GM12875 (cell line): ENCODE results near the gene PBX3.

Experiments used
- H3K4me3 ChIP-seq: one replicate; pipeline ENCODE4 v1.5.1; 2011; ENCODE audit warnings: low read depth, low read length, control low read depth
- TF ChIP-seq, protein P1 (sequence below): IDR thresholded peaks from 2 replicates; pipeline ENCODE4 v1.5.1; 2011; ENCODE audit warnings: low read depth, mild to moderate bottlenecking, control low read depth, inconsistent platforms, low read length, moderate library complexity, borderline replicate concordance; ENCODE audit not compliant: insufficient read depth

The PBX3 gene

DNA sequence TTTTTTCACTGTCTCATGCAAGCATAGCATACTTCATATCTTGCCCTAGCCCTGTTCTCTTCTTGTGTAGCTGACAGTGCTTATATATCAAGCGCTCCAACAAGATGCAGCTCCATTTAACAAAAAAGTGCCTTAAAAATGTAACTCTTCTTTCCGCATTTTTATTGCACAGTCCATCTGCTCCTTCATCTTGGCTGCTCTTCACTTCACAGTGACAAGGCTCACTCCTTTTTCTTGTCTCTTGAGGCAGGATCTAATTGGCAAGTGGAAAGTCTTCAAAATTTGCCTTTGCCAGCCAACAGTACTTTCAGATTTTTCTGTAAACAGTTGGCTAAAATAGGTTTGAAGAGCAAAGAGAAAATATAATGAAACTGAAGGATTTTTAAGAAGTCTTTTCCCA is 161.8 kb downstream of the PBX3 start:
- H3K4me3 ChIP-seq = no peak overlapping the region
- TF ChIP-seq, protein P1, sequence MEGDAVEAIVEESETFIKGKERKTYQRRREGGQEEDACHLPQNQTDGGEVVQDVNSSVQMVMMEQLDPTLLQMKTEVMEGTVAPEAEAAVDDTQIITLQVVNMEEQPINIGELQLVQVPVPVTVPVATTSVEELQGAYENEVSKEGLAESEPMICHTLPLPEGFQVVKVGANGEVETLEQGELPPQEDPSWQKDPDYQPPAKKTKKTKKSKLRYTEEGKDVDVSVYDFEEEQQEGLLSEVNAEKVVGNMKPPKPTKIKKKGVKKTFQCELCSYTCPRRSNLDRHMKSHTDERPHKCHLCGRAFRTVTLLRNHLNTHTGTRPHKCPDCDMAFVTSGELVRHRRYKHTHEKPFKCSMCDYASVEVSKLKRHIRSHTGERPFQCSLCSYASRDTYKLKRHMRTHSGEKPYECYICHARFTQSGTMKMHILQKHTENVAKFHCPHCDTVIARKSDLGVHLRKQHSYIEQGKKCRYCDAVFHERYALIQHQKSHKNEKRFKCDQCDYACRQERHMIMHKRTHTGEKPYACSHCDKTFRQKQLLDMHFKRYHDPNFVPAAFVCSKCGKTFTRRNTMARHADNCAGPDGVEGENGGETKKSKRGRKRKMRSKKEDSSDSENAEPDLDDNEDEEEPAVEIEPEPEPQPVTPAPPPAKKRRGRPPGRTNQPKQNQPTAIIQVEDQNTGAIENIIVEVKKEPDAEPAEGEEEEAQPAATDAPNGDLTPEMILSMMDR = no peak

DNA sequence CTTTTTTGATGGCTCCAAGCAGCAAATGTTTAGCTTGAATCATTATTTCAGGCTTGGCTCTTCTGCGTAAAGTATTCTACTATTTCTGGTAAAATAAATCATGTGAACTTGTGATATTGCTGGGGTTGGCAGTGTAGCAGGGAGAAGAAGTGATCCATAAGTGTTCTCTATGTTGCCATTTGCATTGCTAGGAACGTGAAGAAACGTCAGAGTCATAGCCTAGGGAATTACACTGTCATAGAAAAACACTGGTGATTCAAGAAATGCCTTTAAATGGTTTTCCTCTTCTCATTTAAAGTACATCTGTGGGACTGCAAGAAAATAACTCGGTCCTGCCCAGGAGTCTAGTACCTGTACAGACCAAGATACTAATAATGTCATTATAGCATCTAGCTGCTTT is 162.3 kb downstream of the PBX3 start:
- H3K4me3 ChIP-seq = no peak overlapping the region
- TF ChIP-seq, protein P1 = no peak

DNA sequence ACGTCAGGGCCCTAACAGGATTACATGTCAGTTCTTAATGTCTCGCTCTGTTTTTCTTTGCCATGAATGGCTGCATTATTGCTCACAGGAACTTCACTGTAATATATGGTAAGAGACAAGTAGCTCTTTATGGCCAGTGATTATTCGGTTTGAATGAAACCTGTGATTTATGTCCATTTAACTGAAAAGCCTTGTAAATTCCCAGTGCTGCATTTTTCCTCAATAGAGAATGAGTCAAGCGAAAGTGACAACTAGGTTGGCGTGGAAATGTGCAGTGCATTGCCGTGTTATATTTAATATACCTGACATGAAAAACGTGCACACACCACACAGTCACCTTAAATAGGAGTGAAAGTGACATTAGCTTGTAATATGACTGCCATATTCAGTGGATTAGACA is 163.1 kb downstream of the PBX3 start:
- no peak overlapping the region for H3K4me3 ChIP-seq
- TF ChIP-seq, protein P1 = no peak

DNA sequence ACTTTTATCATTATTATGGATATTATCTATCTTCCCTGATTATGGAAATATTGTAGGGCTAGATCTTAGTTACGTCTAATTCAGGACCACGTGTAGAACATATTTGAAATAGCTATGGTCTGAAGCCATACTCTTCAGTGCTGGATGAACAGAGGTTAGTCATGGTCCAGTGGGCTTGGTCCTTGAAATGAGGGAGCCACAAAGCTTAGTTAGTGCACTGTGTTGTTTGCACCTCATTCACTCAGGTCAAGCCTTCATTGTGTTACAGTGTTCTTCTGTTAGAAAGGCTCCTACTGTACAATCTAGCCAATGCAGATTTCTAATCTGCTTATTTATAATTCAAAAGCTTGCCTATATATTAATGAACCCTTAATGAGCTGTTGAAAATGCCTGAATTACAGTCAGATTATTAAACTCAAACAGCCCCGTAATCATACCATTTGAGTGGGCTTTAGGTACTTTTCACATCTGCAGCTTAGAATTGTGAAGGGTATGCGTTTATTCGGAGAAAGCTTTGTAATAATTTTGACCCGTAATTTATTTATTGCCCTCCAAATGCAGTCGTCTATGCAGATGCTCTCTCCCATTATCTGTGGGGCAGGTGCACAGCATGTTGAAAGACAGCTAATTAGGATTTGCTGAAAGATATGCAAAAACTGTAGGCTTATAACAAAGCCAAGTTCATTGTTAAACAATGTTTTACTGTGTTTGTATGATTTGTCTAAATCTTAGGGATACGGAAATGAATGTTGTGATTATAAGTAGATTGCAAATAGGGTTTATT is 164.9 kb downstream of the PBX3 start:
- TF ChIP-seq, protein P1 = no peak
- H3K4me3 ChIP-seq = no peak overlapping the region

GRCh38 chr9:125912667-125913066 is 165.5 kb downstream of the PBX3 start:
- TF ChIP-seq, protein P1 = no peak
- no peak overlapping the region for H3K4me3 ChIP-seq

DNA sequence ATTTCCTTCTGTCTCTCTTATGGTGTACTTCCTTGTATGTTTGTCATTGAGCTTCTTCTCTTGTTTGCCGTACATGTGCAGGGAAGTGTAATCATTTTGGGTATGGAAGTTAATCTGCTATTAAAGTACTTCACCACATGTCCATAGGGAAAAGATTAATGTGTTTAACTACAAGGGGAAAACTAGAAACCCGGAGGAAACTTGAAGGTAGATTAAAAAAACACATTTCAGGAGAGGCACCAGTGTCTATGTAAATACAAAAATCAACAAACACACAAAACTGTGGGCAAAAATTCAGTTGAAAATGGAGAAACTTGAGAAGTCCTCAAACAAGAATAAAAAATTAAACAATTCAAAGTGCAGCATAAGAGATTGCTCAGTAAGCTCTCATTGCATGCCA is 166.4 kb downstream of the PBX3 start:
- TF ChIP-seq, protein P1 = no peak
- no peak overlapping the region for H3K4me3 ChIP-seq

DNA sequence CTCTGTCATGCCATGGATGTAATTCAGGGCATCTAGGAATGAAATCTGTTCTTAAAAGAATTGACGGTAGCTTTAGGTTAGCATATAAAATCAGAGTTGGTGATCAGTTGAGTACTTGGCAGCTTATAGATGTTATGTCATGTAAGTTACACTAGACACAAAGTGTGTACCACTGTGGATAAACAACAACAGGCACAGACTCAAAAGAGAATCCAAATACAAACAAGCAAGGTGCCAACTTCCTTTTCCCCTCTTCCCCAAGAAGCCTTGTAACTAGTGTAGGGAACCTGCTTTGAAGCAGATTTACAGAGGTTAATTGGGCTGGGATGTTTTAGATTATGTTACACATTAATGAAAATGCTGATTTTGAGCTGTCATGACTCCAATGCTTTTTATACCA is 167.2 kb downstream of the PBX3 start:
- TF ChIP-seq, protein P1 = no peak
- H3K4me3 ChIP-seq = no peak overlapping the region
